ENCODE results near the gene LRRC8D. TPM values are rescaled to one million over a fixed set of nuclear protein-coding genes. Genes with fewer than 3 reads are reported as not detected.

The LRRC8D gene
- total RNA-seq, 1 experiment from 2014 or later, result 36.2 TPM

- DNase-seq (ENCODE audit: low read depth), result no peak
Observed at GRCh38 chr1:89870998-89871397, 50.2 kb downstream of the LRRC8D start.

GRCh38 chr1:89871768-89872473 is 51.1 kb downstream of the LRRC8D start:
- DNase-seq (ENCODE audit: low read depth), result no peak

- no peak for DNase-seq (ENCODE audit: low read depth)
Observed at GRCh38 chr1:89872567-89872966, 51.7 kb downstream of the LRRC8D start.

- DNase-seq (ENCODE audit: low read depth), result no peak
Observed at GRCh38 chr1:89873288-89873687, 52.5 kb downstream of the LRRC8D start.

GRCh38 chr1:89873770-89874169 is 52.9 kb downstream of the LRRC8D start:
- DNase-seq (ENCODE audit: low read depth), result peak; percentile 51

- DNase-seq (ENCODE audit: low read depth), result no peak
Observed at GRCh38 chr1:89876463-89876862, 55.6 kb downstream of the LRRC8D start.

- no peak for DNase-seq (ENCODE audit: low read depth)
Observed at GRCh38 chr1:89877756-89878155, 56.9 kb downstream of the LRRC8D start.

- no peak for DNase-seq (ENCODE audit: low read depth)
Observed at GRCh38 chr1:89878256-89878655, 57.4 kb downstream of the LRRC8D start.

- DNase-seq (ENCODE audit: low read depth), result no peak
Observed at GRCh38 chr1:89880679-89881078, 59.8 kb downstream of the LRRC8D start.

- DNase-seq (ENCODE audit: low read depth), result no peak
Observed at GRCh38 chr1:89881415-89882058, 60.7 kb downstream of the LRRC8D start.

GRCh38 chr1:89882348-89883029 is 61.7 kb downstream of the LRRC8D start:
- DNase-seq (ENCODE audit: low read depth), result no peak

- DNase-seq (ENCODE audit: low read depth), result no peak
Observed at GRCh38 chr1:89883030-89883379, 62.2 kb downstream of the LRRC8D start.

- DNase-seq (ENCODE audit: low read depth), result peak; percentile 25
Observed at GRCh38 chr1:89884718-89885596, 64.1 kb downstream of the LRRC8D start.

GRCh38 chr1:89887270-89887669 is 66.4 kb downstream of the LRRC8D start:
- no peak for DNase-seq (ENCODE audit: low read depth)

- no peak for DNase-seq (ENCODE audit: low read depth)
Observed at GRCh38 chr1:89887713-89888112, 66.9 kb downstream of the LRRC8D start.

- peak; percentile 28 for DNase-seq (ENCODE audit: low read depth)
Observed at GRCh38 chr1:89888480-89889322, 67.9 kb downstream of the LRRC8D start.

- no peak for DNase-seq (ENCODE audit: low read depth)
Observed at GRCh38 chr1:89889323-89889615, 68.4 kb downstream of the LRRC8D start.

GRCh38 chr1:89890085-89890752 is 69.4 kb downstream of the LRRC8D start:
- DNase-seq (ENCODE audit: low read depth), result peak; percentile 94

GRCh38 chr1:89892816-89893215 is 72.0 kb downstream of the LRRC8D start:
- DNase-seq (ENCODE audit: low read depth), result no peak
